ENCODE data around the gene GUCA2B.

GUCA2B gene

DNA sequence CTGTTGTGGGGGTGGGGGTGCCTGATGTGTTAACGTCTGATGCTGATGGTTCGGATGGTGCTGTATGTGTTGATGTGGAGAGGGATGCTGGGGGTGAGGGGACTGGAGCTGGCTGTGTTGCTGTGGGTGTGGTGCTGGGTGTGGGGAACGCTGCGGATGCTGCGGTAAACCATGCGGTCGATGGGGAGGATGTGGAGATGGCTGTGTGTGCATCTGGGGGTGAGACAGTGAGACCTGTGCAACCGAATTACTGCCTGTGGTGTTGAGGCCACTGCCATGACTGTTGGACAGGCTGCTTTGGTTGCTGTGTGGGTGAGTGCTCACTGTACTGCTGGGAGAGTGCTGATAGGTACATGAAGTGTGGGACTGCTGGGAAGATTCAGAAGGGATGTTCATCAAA lies 38.1 kb downstream of the GUCA2B start:
- no peak for DNase-seq

GRCh38 chr1:42192106-42192505 lies 38.9 kb downstream of the GUCA2B start:
- no peak for DNase-seq

- DNase-seq: no peak
Measured at GRCh38 chr1:42195841-42196240, 42.6 kb downstream of the GUCA2B start.

DNA sequence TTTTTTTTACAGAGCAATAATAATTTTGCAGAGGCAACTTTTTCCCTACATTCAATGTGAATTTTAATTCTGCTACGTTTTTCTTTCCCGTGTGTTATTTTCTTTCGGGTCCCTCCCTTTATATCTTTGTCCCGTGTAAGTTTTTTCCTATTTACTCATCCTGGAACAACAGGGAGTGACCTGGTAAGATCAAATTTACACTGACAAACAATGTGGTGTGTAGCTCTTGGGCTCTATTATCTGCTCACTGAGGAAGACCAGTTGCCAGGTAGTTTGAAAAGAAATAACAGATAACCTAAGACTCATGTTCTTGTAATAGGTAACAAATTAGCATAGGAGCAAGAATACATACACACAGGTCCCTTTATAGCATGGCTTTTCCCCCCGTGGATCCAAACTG lies 45.0 kb downstream of the GUCA2B start:
- DNase-seq: no peak

DNA sequence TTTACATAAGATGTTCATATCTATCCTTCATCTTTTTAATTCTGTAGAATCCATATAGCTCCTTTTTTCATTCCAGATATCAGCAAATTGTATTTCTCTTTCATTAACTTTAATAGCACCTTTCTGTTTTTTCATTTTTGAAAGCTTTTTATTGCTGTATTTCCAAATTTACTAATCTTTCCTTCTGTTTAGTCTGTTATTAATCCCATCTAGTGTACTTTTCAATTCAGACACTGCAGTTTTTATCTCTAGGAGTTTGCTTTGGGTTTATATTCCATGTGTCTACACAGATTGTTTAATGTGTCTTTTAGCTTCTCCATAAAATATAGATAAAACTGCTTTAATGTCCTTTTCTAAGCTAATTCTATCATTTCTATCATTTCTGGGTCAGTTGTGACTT lies 48.8 kb downstream of the GUCA2B start:
- no peak for DNase-seq

Data from activated CD4-positive, alpha-beta T cell treated with anti-CD3 and anti-CD28 coated beads for 48 hours (primary cell).